ENCODE measurements around the gene BIN1. TPM values are rescaled to one million over a fixed set of nuclear protein-coding genes. Genes with fewer than 3 reads are reported as not detected.

BIN1 gene
- polyA plus RNA-seq, 1 donor from 2014 or later = 61.9 TPM

GRCh38 chr2:127117603-127118002 lies 10.6 kb upstream of the BIN1 start:
- Histone ChIP-seq H3K4me2 (ENCODE audit: low read length) (no peak overlapping the region), H3K27me3 (ENCODE audit: insufficient read depth, low read depth, low read length) (no peaks in the 10 kb centered on the region)

GRCh38 chr2:127115471-127116199 lies 8.7 kb upstream of the BIN1 start:
- no peak overlapping the region for H3K4me2 ChIP-seq (ENCODE audit: low read length)
- H3K9ac ChIP-seq (ENCODE audit: low read length) = no peak overlapping the region
- H3K4me3 ChIP-seq (ENCODE audit: low read length) = no peak overlapping the region
- H3K79me2 ChIP-seq (replicated peaks; ENCODE audit: insufficient read depth, low read length) = no peaks in the 10 kb centered on the region
- H2AFZ ChIP-seq (ENCODE audit: low read depth, low read length) = no peak overlapping the region
- TF ChIP-seq RAD21 (conservative IDR thresholded peaks at IDR 0.05) (no peak), POLR2AphosphoS5 (IDR thresholded peaks at IDR 0.05) (no peak)
- no peak overlapping the region for H3K27ac ChIP-seq (ENCODE audit: low read length)
- no peaks in the 10 kb centered on the region for H3K9me2 ChIP-seq (ENCODE audit: insufficient read depth, low read length)
- H3F3A ChIP-seq (ENCODE audit: insufficient read depth, low read length, poor library complexity, severe bottlenecking) = no peaks in the 10 kb centered on the region
- no peaks in the 10 kb centered on the region for H3K9me3 ChIP-seq (ENCODE audit: low read length)
- H4K20me1 ChIP-seq (ENCODE audit: insufficient read depth) = no peaks in the 10 kb centered on the region
- no peaks in the 10 kb centered on the region for H3K27me3 ChIP-seq (ENCODE audit: insufficient read depth, low read depth, low read length)
- no peaks in the 10 kb centered on the region for H3K36me3 ChIP-seq (ENCODE audit: insufficient read depth, low read length)

More at GRCh38 chr2:127117603-127118002, 10.6 kb upstream of the BIN1 start:
- H3K79me2 ChIP-seq (replicated peaks; ENCODE audit: insufficient read depth, low read length) = no peaks in the 10 kb centered on the region
- TF ChIP-seq REST (IDR thresholded peaks at IDR 0.05; ENCODE audit: borderline replicate concordance) = no peak
- TF ChIP-seq MXI1 (conservative IDR thresholded peaks at IDR 0.05; ENCODE audit: poor library complexity, severe bottlenecking) = no peak
- no peak for TF ChIP-seq CTCF (IDR thresholded peaks at IDR 0.05; ENCODE audit: poor library complexity, severe bottlenecking)
- TF ChIP-seq TAF1 (IDR thresholded peaks at IDR 0.05; ENCODE audit: low read depth) = no peak
- TF ChIP-seq EZH2 (IDR thresholded peaks at IDR 0.05; ENCODE audit: borderline replicate concordance, insufficient read depth, low read length, poor library complexity, severe bottlenecking) = no peak
- TF ChIP-seq RAD21 (conservative IDR thresholded peaks at IDR 0.05) = no peak
- no peak for TF ChIP-seq SMC3 (conservative IDR thresholded peaks at IDR 0.05; ENCODE audit: poor library complexity)
- no peak for TF ChIP-seq EP300 (conservative IDR thresholded peaks at IDR 0.05; ENCODE audit: poor library complexity, severe bottlenecking)
- no peak for TF ChIP-seq POLR2AphosphoS5 (IDR thresholded peaks at IDR 0.05)
- H3F3A ChIP-seq (ENCODE audit: insufficient read depth, low read length, poor library complexity, severe bottlenecking) = no peaks in the 10 kb centered on the region
- H3K4me3 ChIP-seq (ENCODE audit: low read length) = no peak overlapping the region
- H3K9me2 ChIP-seq (ENCODE audit: insufficient read depth, low read length) = no peaks in the 10 kb centered on the region
- H2AFZ ChIP-seq (ENCODE audit: low read depth, low read length) = no peak overlapping the region
- no peaks in the 10 kb centered on the region for H4K20me1 ChIP-seq (ENCODE audit: insufficient read depth)
- H3K9me3 ChIP-seq (ENCODE audit: low read length) = peaks cover 6% of the 10 kb centered on the region
- no peaks in the 10 kb centered on the region for H3K36me3 ChIP-seq (ENCODE audit: insufficient read depth, low read length)
- no peak overlapping the region for H3K27ac ChIP-seq (ENCODE audit: low read length)
- H3K9ac ChIP-seq (ENCODE audit: low read length) = no peak overlapping the region
